Upper lobe of left lung (tissue), 6 donors: ENCODE results near the gene SCGB2A2. TPM values are rescaled to one million over a fixed set of nuclear protein-coding genes. Genes with fewer than 3 reads are reported as not detected.

Source experiments
- ATAC-seq, 2 donors: fragments of 200-7000 bp; cut with Tn5 transposase; one replicate each; pipeline ENCODE4 v1.9.1; 2022; ENCODE audit warnings: mild to moderate bottlenecking in 2 of 2, moderate library complexity in 2 of 2; ENCODE audit not compliant: low FRiP score in 2 of 2
- DNase-seq, 2 donors: peaks; one replicate each; pipeline ENCODE4 v3.0.0-alpha.2; 2019 to 2020
- H3K27ac ChIP-seq, 4 donors: fragments of 200-600 bp; sonication (generic); one replicate each; pipeline ENCODE4 v1.5.1; 2016 to 2019
- H3K27me3 ChIP-seq, 4 donors: fragments of 200-600 bp; sonication (generic); one replicate each; pipeline ENCODE4 v1.5.1; 2017 to 2019
- H3K36me3 ChIP-seq, 4 donors: fragments of 200-600 bp; sonication (generic); one replicate each; pipeline ENCODE4 v1.5.1; 2016 to 2019
- H3K4me1 ChIP-seq, 4 donors: fragments of 200-600 bp; sonication (generic); one replicate each; pipeline ENCODE4 v1.5.1; 2018 to 2019
- H3K4me3 ChIP-seq, 4 donors: fragments of 200-600 bp; sonication (generic); one replicate each; pipeline ENCODE4 v1.5.1; 2017 to 2019; ENCODE audit warnings: mild to moderate bottlenecking in 2 of 4, moderate library complexity in 1 of 4
- H3K9me3 ChIP-seq, 4 donors: fragments of 200-600 bp; sonication (generic); one replicate each; pipeline ENCODE4 v1.5.1; 2018 to 2019
- CTCF ChIP-seq, 6 experiments: fragments of 450-650 bp in 4 of 6; fragments of 200-600 bp in 2 of 6; sonication (generic) in 2 of 6; IDR thresholded peaks; one replicate each; pipeline ENCODE4 v1.5.1; 2016 to 2019; ENCODE audit warnings: antibody characterized with exemption in 6 of 6
- EP300 ChIP-seq, 4 donors: sonication (generic); formaldehyde crosslinking; IDR thresholded peaks; one replicate each; pipeline ENCODE4 v1.5.1; 2017; ENCODE audit warnings: antibody characterized with exemption in 4 of 4, control low read depth in 2 of 4
- POLR2A ChIP-seq, 4 donors: fragments of 450-650 bp; IDR thresholded peaks; one replicate each; pipeline ENCODE4 v1.5.1; 2016 to 2017; ENCODE audit warnings: antibody characterized with exemption in 4 of 4, mild to moderate bottlenecking in 2 of 4
- POLR2AphosphoS5 ChIP-seq, 2 donors: sonication (generic); formaldehyde crosslinking; IDR thresholded peaks; one replicate each; pipeline ENCODE4 v1.5.1; 2017; ENCODE audit warnings: antibody characterized with exemption in 2 of 2
- WGBS, 2 donors: methylation state at CpG; one replicate each; pipeline ENCODE4 v1.1.5; 2017 to 2018; 5-methylcytosine and 5-hydroxymethylcytosine counted together
- total RNA-seq, 6 donors: library from RNA; depleted of rRNA in 4 of 6; stranded (reverse); fragments of >200 nt in 4 of 6; gene quantifications; one replicate each; pipeline versions ENCODE4 v1.1.0 to v1.2.1, GENCODE V29; 2016 to 2021
- donor health status: DM: no; HTN: no; CAD: no; lungs with moderate emphysema.
- donor health status: DM: no; HTN: yes; CAD: no; lungs with severe emphysema.

Gene SCGB2A2
- total RNA-seq, 6 donors from 2014 or later: not detected

GRCh38 chr11:62307950-62308349 lies 38.0 kb downstream of the SCGB2A2 start:
- no peak for TF ChIP-seq CTCF (IDR thresholded peaks at IDR 0.05)
- no peak for ATAC-seq

DNA sequence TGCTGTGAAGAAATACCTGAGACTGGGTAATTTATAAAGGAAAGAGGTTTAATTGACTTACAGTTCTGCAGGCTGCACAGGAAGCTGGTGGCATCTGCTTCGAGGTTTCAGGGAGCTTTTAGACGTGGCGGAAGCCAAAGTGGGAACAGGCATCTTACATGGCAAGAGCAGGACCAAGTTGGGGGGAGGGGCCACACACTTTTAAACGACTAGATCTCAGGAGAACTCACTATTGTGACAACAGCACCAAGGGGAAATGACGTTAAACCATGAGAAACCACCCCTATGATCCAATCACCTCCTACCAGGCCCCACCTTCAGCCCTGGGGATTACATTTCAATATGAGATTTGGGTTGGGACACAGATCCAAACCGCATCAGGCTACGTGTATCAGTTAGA lies 40.0 kb downstream of the SCGB2A2 start:
- Histone ChIP-seq H3K4me3 (no peak overlapping the region), H3K27me3 (peaks cover 0 to 6% (median 0%) of the 10 kb centered on the region in 4 donors), H3K27ac (no peak overlapping the region), H3K4me1 (peaks cover 0 to 13% (median 0%) of the 10 kb centered on the region in 4 donors), H3K9me3 (peaks cover 0 to 6% (median 0%) of the 10 kb centered on the region in 4 donors), H3K36me3 (no peaks in the 10 kb centered on the region)
- DNase-seq: no peak
- TF ChIP-seq POLR2A (IDR thresholded peaks at IDR 0.05): no peak
- TF ChIP-seq CTCF (IDR thresholded peaks at IDR 0.05): no peak
- TF ChIP-seq EP300 (IDR thresholded peaks at IDR 0.05): no peak
- TF ChIP-seq POLR2AphosphoS5 (IDR thresholded peaks at IDR 0.05): no peak
- no peak for ATAC-seq
- 57% methylated on average over 6 to 7 of the region's 7 CpGs for WGBS, 2 donors

More at GRCh38 chr11:62307950-62308349, 38.0 kb downstream of the SCGB2A2 start:
- Histone ChIP-seq H3K27me3 (peaks cover 0 to 6% (median 0%) of the 10 kb centered on the region in 4 donors), H3K4me3 (no peak overlapping the region), H3K27ac (no peak overlapping the region), H3K36me3 (no peaks in the 10 kb centered on the region), H3K9me3 (peaks cover 0 to 6% (median 0%) of the 10 kb centered on the region in 4 donors), H3K4me1 (peaks cover 0 to 13% (median 0%) of the 10 kb centered on the region in 4 donors)
- DNase-seq: no peak

DNA sequence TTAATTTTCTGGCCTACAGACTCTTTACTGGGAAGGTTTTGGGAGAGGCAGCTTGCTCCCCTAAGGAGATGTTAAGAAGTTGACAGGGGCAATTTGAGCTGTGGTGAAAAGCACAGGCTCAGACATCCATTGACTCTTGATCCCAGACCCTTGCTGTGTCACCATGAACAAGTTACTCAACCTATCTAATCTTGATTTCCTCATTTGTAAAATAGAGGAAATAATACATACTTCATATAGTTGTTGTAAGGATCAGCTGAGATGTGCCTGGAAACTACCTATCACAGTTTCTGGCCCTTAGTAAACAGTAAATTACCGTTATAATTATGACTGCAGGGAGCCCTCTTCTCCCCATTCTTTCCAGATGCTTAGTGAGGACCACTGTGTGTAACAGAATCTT lies 45.5 kb downstream of the SCGB2A2 start:
- no peaks in the 10 kb centered on the region for H3K36me3 ChIP-seq
- H3K4me1 ChIP-seq: peaks cover 0 to 13% (median 0%) of the 10 kb centered on the region in 4 donors
- TF ChIP-seq CTCF (IDR thresholded peaks at IDR 0.05): no peak
- TF ChIP-seq EP300 (IDR thresholded peaks at IDR 0.05): no peak
- TF ChIP-seq POLR2AphosphoS5 (IDR thresholded peaks at IDR 0.05): no peak
- no peak for TF ChIP-seq POLR2A (IDR thresholded peaks at IDR 0.05)
- 67 to 100% methylated on average over 1 of the region's 1 CpG for WGBS, 2 donors
- no peaks in the 10 kb centered on the region for H3K27me3 ChIP-seq
- no peak overlapping the region for H3K27ac ChIP-seq
- ATAC-seq (no peak), DNase-seq (no peak)
- H3K4me3 ChIP-seq: no peak overlapping the region
- no peaks in the 10 kb centered on the region for H3K9me3 ChIP-seq

GRCh38 chr11:62322524-62322923 lies 52.6 kb downstream of the SCGB2A2 start:
- Histone ChIP-seq H3K36me3 (no peaks in the 10 kb centered on the region), H3K4me3 (no peak overlapping the region), H3K27ac (no peak overlapping the region), H3K4me1 (peaks cover 0 to 5% (median 3%) of the 10 kb centered on the region in 4 donors), H3K9me3 (no peaks in the 10 kb centered on the region), H3K27me3 (no peaks in the 10 kb centered on the region)
- TF ChIP-seq EP300 (IDR thresholded peaks at IDR 0.05): no peak
- no peak for TF ChIP-seq CTCF (IDR thresholded peaks at IDR 0.05)
- TF ChIP-seq POLR2AphosphoS5 (IDR thresholded peaks at IDR 0.05): no peak
- TF ChIP-seq POLR2A (IDR thresholded peaks at IDR 0.05): no peak
- WGBS, 2 donors: 100% methylated on average over 2 of the region's 2 CpGs
- ATAC-seq: no peak
- DNase-seq: no peak

Other genes with a start within 250 kb of the SCGB2A2 start
- gene INCENP, start 146.1 kb upstream of the SCGB2A2 start, total RNA-seq: 10 to 100 TPM; 11.9 to 44.0 (median 19.7) TPM
- not detected for gene SCGB1D1, start 79.9 kb upstream of the SCGB2A2 start, total RNA-seq
- 1 to 10 TPM in 4 of 6 donors, not detected in 2; 2.0 to 4.3 (median 2.4) TPM for gene SCGB2A1, start 61.5 kb upstream of the SCGB2A2 start, total RNA-seq
- not detected for gene SCGB1D2, start 27.9 kb upstream of the SCGB2A2 start, total RNA-seq
- gene SCGB1D4, start 28.9 kb downstream of the SCGB2A2 start, total RNA-seq: not detected
- 10 to 100 TPM; 31.2 to 82.8 (median 49.3) TPM for gene ASRGL1, start 67.3 kb downstream of the SCGB2A2 start, total RNA-seq
- gene SCGB1A1, start 148.9 kb downstream of the SCGB2A2 start, total RNA-seq: 1,000 to 10,000 TPM in 4 of 6 donors, 100 to 1,000 TPM in 1, 10 to 100 TPM in 1; 85.4 to 2,572 (median 1,269) TPM